Astrocyte of the cerebellum (primary cell): ENCODE measurements around the gene NUP214.

Experiments used
- DNase-seq: peaks from one replicate; pipeline ENCODE4 v3.0.0-alpha.2; 2011; ENCODE audit warnings: low read depth
- H3K4me3 ChIP-seq: 2 replicates; pipeline ENCODE4 v1.5.1; 2011; ENCODE audit warnings: mild to moderate bottlenecking, low read depth, low read length, moderate library complexity
- in situ Hi-C: cut with HindIII; loops from 2 replicates; pipeline ENCODE4 v1.10.0; 2017; ENCODE audit warnings: low sequenced_read_pairs
- TF ChIP-seq, protein P1 (sequence below): IDR thresholded peaks from 2 replicates; pipeline ENCODE4 v1.5.1; 2012; ENCODE audit warnings: low read length, low read depth, moderate library complexity, mild to moderate bottlenecking; ENCODE audit errors: missing control alignments

NUP214 gene

DNA sequence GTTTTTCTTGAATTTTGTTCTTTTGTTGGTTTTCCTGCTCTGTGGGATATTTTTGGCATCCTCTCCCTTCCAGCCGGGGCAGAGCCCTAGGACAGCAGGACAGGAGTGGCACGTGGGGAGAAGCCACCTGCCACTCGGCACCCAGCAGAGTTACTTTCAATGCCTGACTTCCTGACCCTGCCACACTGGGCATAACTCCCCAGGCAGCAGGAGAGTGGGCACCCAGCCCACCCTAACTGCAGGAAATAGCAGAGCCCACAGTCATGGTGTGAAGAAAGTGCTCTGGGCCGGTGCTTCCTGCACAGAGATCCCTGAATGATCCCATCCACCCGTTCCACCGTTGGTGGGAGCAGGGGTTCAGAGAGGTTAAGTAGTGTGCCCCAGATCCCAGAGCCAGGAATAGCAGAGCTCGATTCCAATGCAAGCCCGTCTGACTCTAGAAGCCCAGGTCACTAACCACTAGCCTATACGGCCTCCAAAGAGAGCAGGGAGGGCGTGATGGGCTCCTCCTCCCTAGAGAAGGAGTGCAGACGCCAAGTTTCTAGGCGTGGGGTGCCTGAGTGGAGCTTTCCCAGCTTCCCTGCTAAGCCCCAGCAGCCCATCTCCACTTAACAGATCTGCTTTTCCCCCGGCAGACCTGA lies 8.1 kb upstream of the NUP214 start:
- no peak overlapping the region for H3K4me3 ChIP-seq
- in situ Hi-C loops, result no loop called here
- DNase-seq, result no peak
- TF ChIP-seq, protein P1, sequence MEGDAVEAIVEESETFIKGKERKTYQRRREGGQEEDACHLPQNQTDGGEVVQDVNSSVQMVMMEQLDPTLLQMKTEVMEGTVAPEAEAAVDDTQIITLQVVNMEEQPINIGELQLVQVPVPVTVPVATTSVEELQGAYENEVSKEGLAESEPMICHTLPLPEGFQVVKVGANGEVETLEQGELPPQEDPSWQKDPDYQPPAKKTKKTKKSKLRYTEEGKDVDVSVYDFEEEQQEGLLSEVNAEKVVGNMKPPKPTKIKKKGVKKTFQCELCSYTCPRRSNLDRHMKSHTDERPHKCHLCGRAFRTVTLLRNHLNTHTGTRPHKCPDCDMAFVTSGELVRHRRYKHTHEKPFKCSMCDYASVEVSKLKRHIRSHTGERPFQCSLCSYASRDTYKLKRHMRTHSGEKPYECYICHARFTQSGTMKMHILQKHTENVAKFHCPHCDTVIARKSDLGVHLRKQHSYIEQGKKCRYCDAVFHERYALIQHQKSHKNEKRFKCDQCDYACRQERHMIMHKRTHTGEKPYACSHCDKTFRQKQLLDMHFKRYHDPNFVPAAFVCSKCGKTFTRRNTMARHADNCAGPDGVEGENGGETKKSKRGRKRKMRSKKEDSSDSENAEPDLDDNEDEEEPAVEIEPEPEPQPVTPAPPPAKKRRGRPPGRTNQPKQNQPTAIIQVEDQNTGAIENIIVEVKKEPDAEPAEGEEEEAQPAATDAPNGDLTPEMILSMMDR, result no peak

DNA sequence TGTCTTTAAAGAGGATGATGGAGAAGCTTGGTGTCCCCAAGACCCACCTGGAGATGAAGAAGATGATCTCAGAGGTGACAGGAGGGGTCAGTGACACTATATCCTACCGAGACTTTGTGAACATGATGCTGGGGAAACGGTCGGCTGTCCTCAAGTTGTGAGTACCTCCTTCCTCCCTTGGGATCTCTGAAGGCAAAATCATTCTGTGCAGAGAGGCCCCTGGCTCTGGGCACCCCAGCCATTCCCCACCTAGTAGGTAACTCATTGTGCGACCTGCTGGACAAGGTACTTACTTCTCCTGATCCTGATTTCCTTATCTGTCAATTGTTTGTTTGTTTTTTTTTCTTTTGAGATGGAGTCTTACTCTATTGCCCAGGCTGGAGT lies 7.6 kb upstream of the NUP214 start:
- TF ChIP-seq, protein P1, result no peak
- no peak for DNase-seq
- in situ Hi-C loops, result no loop called here
- H3K4me3 ChIP-seq, result no peak overlapping the region

DNA sequence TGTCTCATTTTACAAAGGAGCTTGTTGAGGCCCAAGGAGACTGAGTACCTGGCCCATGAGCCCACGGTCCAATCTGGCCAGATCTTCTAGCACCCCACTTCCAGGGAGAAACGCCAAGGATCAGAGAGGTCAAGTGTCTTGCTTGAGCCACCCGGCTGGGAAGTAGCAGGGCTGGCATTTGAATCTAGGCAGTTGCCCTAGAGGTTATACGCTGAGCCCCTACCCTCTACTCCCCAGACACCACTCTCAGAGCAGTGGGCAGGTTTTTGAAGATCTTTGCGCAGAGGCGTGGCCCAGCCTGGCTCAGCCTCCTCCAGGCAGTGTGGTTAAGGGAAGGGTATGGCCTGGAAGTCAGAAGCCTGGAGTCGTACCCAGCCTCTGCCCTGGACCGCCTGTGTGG lies 5.8 kb upstream of the NUP214 start:
- no peak overlapping the region for H3K4me3 ChIP-seq
- DNase-seq, result no peak
- in situ Hi-C loops, result no loop called here
- TF ChIP-seq, protein P1, result no peak

DNA sequence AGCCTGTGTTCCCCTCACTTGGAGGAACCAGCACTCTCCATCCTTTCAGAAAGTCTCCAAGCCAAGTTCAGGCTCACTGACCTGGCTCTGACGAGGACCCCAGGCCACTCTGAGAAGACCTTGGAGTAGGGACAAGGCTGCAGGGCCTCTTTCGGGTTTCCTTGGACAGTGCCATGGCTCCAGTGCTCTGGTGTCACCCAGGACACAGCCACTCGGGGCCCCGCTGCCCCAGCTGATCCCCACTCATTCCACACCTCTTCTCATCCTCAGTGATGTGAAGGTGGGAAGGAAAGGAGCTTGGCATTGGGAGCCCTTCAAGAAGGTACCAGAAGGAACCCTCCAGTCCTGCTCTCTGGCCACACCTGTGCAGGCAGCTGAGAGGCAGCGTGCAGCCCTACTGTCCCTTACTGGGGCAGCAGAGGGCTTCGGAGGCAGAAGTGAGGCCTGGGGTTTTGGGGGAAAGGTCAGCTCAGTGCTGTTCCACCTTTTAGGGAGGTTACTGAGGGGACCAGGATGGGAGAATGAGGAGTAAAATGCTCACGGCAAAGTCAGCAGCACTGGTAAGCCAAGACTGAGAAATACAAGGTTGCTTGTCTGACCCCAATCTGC lies 4.7 kb upstream of the NUP214 start:
- in situ Hi-C loops, result no loop called here
- no peak for DNase-seq
- TF ChIP-seq, protein P1, result no peak
- no peak overlapping the region for H3K4me3 ChIP-seq

DNA sequence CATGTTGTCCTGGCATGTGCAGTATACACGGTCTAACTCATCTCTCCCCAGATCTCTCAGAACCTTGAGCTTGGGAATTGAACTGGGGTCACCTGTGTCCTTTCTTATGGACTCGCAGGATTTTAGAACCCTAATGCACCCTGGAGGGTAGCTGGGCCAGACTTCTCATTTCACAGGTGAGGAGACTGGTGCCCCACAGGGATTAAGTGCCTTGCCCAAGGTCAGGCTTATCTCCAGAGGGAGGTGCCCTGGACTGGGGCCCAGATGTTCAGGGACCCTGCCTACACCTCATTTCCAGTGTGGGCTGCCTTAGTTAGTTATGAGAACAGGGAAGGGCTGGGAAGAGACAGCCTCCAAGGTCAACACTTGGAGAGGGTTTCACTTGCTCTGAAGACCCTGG lies 4.0 kb upstream of the NUP214 start:
- H3K4me3 ChIP-seq, result no peak overlapping the region
- no peak for DNase-seq
- in situ Hi-C loops, result no loop called here
- TF ChIP-seq, protein P1, result no peak

DNA sequence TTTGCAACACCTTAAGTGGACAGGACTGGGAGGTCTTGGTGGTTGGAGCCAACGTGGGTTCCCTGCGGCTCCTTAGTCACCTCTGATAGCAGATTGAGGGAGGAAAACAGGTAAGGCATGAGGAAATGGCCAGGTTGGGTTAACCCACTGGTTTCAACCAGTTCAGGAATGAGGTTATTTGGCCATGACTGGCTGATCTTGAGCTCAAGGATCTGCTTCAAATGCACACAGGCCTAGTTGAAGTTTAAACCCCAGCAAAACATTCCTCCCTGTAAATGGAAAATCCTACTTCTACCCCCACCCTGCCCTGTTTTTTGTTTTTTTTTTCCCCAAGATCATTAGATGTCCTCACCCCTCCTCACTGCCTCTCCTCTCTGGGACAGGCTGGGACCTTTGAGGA lies 3.2 kb upstream of the NUP214 start:
- H3K4me3 ChIP-seq, result no peak overlapping the region
- in situ Hi-C loops, result no loop called here
- no peak for DNase-seq
- TF ChIP-seq, protein P1, result no peak
